ENCODE data around the gene CACNA1G. TPM values are rescaled to one million over a fixed set of nuclear protein-coding genes. Genes with fewer than 3 reads are reported as not detected.

Gene CACNA1G
- total and polyA plus RNA-seq, 9 of the 15 experiments (the other 6 are each of a cell fraction or from before 2014, with no cell fraction given), result 0.01 TPM; not detected in 8

- no peaks in the 10 kb centered on the region for H3K79me2 ChIP-seq (ENCODE audit: control insufficient read depth, insufficient read depth, low read length)
- H3K9me1 ChIP-seq (ENCODE audit: control insufficient read depth, insufficient read depth, low read length), result no peaks in the 10 kb centered on the region
- ATAC-seq (no peak), FAIRE-seq (no peak), DNase-seq (ENCODE audit: extremely low read depth in 1 of 4, low spot score in 3 of 4) (no peak)
- no peak overlapping the region for H3K27ac ChIP-seq (ENCODE audit: extremely low read depth, low read depth, low read length)
- in situ Hi-C loops (cut with MboI) (no loop called here), intact Hi-C loops (cut with micrococcal nuclease) (no loop called here)
- no TSS peak for BruUV-seq (replicated peaks)
- H3K9me3 ChIP-seq (replicated peaks; ENCODE audit: control insufficient read depth, insufficient read depth, low read depth, low read length), result no peaks in the 10 kb centered on the region
- H3K4me3 ChIP-seq, result no peak overlapping the region
- peaks cover 3% of the 10 kb centered on the region; the same call in 1 of the 2 replicates for H4K20me1 ChIP-seq (replicated peaks; ENCODE audit: control insufficient read depth, insufficient read depth, low read length)
- CTCF ChIA-PET (ENCODE audit: low intra/inter-chr PET ratio), result no interaction called here
- H3K27me3 ChIP-seq (ENCODE audit: control insufficient read depth in 2 of 2, insufficient read depth in 2 of 2, low read length in 2 of 2), result peaks cover 43 to 82% of the 10 kb centered on the region in 2 experiments
- H3K4me1 ChIP-seq (replicated peaks in 1 of 2; ENCODE audit: control insufficient read depth in 2 of 2, insufficient read depth in 2 of 2, low read length in 2 of 2), result peaks cover 0 to 27% of the 10 kb centered on the region in 2 experiments; a peak in 2 of 5 replicates
- no peak overlapping the region for H3K4me2 ChIP-seq (ENCODE audit: insufficient read depth, low read length)
- H2AFZ ChIP-seq (ENCODE audit: low read depth, low read length), result no peak overlapping the region
- 3% methylated on average over 8 of the region's 15 CpGs for WGBS (ENCODE audit: insufficient coverage, low coverage, missing lambda C conversion rate)
- H3K9ac ChIP-seq (ENCODE audit: insufficient read depth in 1 of 2, low read depth in 2 of 2, low read length in 2 of 2), result no peak overlapping the region
- TF ChIP-seq NONO (IDR thresholded peaks at IDR 0.05; ENCODE audit: low read depth in 2 of 2, low read length in 1 of 2), result no peak
- no peak for TF ChIP-seq NR4A1 (CRISPR knock-in tag; IDR thresholded peaks at IDR 0.05)
- no peak for TF ChIP-seq NR4A1 (tag; IDR thresholded peaks at IDR 0.05)
- TF ChIP-seq PCBP1 (IDR thresholded peaks at IDR 0.05; ENCODE audit: low read depth, low read length, poor library complexity, severe bottlenecking), result no peak
- TF ChIP-seq STAG1 (CRISPR knock-in tag; IDR thresholded peaks at IDR 0.05; ENCODE audit: borderline replicate concordance), result no peak
- TF ChIP-seq NFE2L1 (tag; IDR thresholded peaks at IDR 0.05; ENCODE audit: borderline replicate concordance, low read depth), result no peak
- no peak for TF ChIP-seq HLTF (IDR thresholded peaks at IDR 0.05)
- TF ChIP-seq NR1H2 (CRISPR knock-in tag; IDR thresholded peaks at IDR 0.05), result no peak
- no peak for TF ChIP-seq NFIC (IDR thresholded peaks at IDR 0.05)
- TF ChIP-seq DDX20 (tag; IDR thresholded peaks at IDR 0.05; ENCODE audit: low read depth), result no peak
- TF ChIP-seq ZC3H8 (IDR thresholded peaks at IDR 0.05), result no peak
- no peak for TF ChIP-seq RAD21 (CRISPR knock-in tag; conservative IDR thresholded peaks at IDR 0.05 in 1 of 2, IDR thresholded peaks at IDR 0.05 in 1 of 2)
- TF ChIP-seq ATF3 (IDR thresholded peaks at IDR 0.05), result no peak
- no peak for TF ChIP-seq ATF3 (CRISPR knock-in tag; conservative IDR thresholded peaks at IDR 0.05)
- no peak for TF ChIP-seq ZBTB5 (IDR thresholded peaks at IDR 0.05)
- TF ChIP-seq STAT6 (CRISPR knock-in tag; IDR thresholded peaks at IDR 0.05), result no peak
- POLR2A ChIA-PET, result interaction anchor here (0.7 to 1.2 kb wide), 2 partner anchors 8 to 10 kb away, joined by 3 read pairs; no protein-coding TSS in a partner anchor
- H3K36me3 ChIP-seq (ENCODE audit: control insufficient read depth, insufficient read depth, low read length), result no peaks in the 10 kb centered on the region
Observed at GRCh38 chr17:50599606-50600005, 39.1 kb downstream of the CACNA1G start.
